ENCODE data around the gene DCAF4. TPM values are rescaled to one million over a fixed set of nuclear protein-coding genes. Genes with fewer than 3 reads are reported as not detected.

The DCAF4 gene
- total and polyA plus RNA-seq, 2 donors from 2014 or later, result 11.0 to 23.1 TPM

GRCh38 chr14:72942934-72943333, 16.7 kb downstream of the DCAF4 start:
- no peak for DNase-seq
- Histone ChIP-seq H3K4me1 (ENCODE audit: control insufficient read depth in 2 of 3, insufficient read depth in 2 of 3, low read depth in 1 of 3, low read length in 3 of 3) (no peaks in the 10 kb centered on the region), H3K27ac (ENCODE audit: low read depth in 2 of 2, low read length in 2 of 2) (no peak overlapping the region), H3K27me3 (ENCODE audit: control insufficient read depth, insufficient read depth, low read length) (no peaks in the 10 kb centered on the region), H3K36me3 (ENCODE audit: control insufficient read depth in 2 of 3, insufficient read depth in 3 of 3, low read length in 3 of 3) (peaks cover 0 to 40% (median 22%) of the 10 kb centered on the region in 3 donors), H3K4me3 (ENCODE audit: low read length in 3 of 3) (no peak overlapping the region), H3K9ac (ENCODE audit: low read length in 3 of 3) (no peak overlapping the region), H3K9me3 (ENCODE audit: control insufficient read depth in 2 of 3, insufficient read depth in 1 of 3, low read length in 3 of 3) (no peaks in the 10 kb centered on the region)
- no peak for TF ChIP-seq CTCF (IDR thresholded peaks at IDR 0.05; ENCODE audit: borderline replicate concordance, extremely low read depth, insufficient read depth)
- intact Hi-C loops (cut with DNase I), result no loop called here
- no peak for FAIRE-seq

GRCh38 chr14:72943876-72944430, 17.7 kb downstream of the DCAF4 start:
- H3K9me3 ChIP-seq (ENCODE audit: control insufficient read depth in 2 of 3, insufficient read depth in 1 of 3, low read length in 3 of 3), result no peaks in the 10 kb centered on the region
- DNase-seq, result no peak
- no peaks in the 10 kb centered on the region for H3K27me3 ChIP-seq (ENCODE audit: control insufficient read depth, insufficient read depth, low read length)
- H3K4me1 ChIP-seq (ENCODE audit: control insufficient read depth in 2 of 3, insufficient read depth in 2 of 3, low read depth in 1 of 3, low read length in 3 of 3), result no peaks in the 10 kb centered on the region
- no peak overlapping the region for H3K27ac ChIP-seq (ENCODE audit: low read depth in 2 of 2, low read length in 2 of 2)
- FAIRE-seq, result no peak
- H3K9ac ChIP-seq (ENCODE audit: low read length in 3 of 3), result no peak overlapping the region
- intact Hi-C loops (cut with DNase I), result no loop called here
- peaks cover 0 to 31% (median 18%) of the 10 kb centered on the region in 3 donors for H3K36me3 ChIP-seq (ENCODE audit: control insufficient read depth in 2 of 3, insufficient read depth in 3 of 3, low read length in 3 of 3)
- TF ChIP-seq CTCF (IDR thresholded peaks at IDR 0.05; ENCODE audit: borderline replicate concordance, extremely low read depth, insufficient read depth), result no peak
- no peak overlapping the region for H3K4me3 ChIP-seq (ENCODE audit: low read length in 3 of 3)

- Histone ChIP-seq H3K4me3 (ENCODE audit: low read length in 3 of 3) (no peak overlapping the region), H3K36me3 (ENCODE audit: control insufficient read depth in 2 of 3, insufficient read depth in 3 of 3, low read length in 3 of 3) (peaks cover 0 to 21% (median 11%) of the 10 kb centered on the region in 3 donors), H3K27ac (ENCODE audit: low read depth in 2 of 2, low read length in 2 of 2) (no peak overlapping the region), H3K27me3 (ENCODE audit: control insufficient read depth, insufficient read depth, low read length) (no peaks in the 10 kb centered on the region), H3K4me1 (ENCODE audit: control insufficient read depth in 2 of 3, insufficient read depth in 2 of 3, low read depth in 1 of 3, low read length in 3 of 3) (no peaks in the 10 kb centered on the region), H3K9me3 (ENCODE audit: control insufficient read depth in 2 of 3, insufficient read depth in 1 of 3, low read length in 3 of 3) (no peaks in the 10 kb centered on the region), H3K9ac (ENCODE audit: low read length in 3 of 3) (no peak overlapping the region)
- FAIRE-seq (no peak), DNase-seq (no peak)
- TF ChIP-seq CTCF (IDR thresholded peaks at IDR 0.05; ENCODE audit: borderline replicate concordance, extremely low read depth, insufficient read depth), result no peak
- intact Hi-C loops (cut with DNase I), result no loop called here
Observed at GRCh38 chr14:72945356-72946027, 19.2 kb downstream of the DCAF4 start.
